Measurements from ENCODE around the gene SVEP1. TPM values are rescaled to one million over a fixed set of nuclear protein-coding genes. Genes with fewer than 3 reads are reported as not detected.

The SVEP1 gene
- total RNA-seq, 1 donor from 2014 or later = 6.4 TPM

DNA sequence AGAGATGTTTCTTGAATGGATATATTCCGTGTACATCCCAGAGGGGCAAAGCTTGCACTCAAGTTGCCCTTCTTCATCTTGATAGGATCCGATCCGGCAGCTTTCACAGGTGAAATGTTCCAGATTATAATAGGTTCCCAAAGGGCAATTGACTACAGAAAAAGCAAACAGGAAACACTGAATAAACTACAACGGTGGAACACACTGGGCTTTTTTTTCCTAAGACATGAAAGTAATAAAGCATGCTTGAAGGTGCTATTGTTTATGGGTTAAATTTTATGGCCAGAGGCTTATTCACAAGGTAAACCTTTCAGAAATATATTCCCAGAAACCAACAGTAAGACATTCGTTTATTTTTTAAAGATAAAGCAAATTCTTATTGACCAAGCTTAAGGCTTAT, 110.6 kb downstream of the SVEP1 start:
- intact Hi-C loops (cut with DNase I) = no loop called here
- ATAC-seq (no peak), DNase-seq (ENCODE audit: missing footprints) (no peak)

DNA sequence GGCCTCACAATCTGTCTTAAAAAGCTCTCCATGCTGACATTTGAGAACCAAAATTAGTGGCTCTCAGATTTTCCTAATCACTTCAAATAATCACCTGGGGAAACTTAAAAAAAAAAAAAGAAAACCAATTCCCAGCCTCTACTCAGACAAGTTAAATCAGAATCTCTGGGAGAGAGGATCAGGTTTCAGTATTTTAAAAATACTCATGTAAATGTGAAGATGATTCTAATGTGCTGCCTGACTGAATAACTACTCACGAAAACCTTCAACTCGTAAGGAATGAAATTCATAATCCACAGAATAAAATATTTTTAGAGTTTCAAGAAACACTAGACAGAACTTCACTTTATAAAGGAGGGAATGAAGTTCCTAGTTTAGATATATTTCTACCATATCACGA, 114.4 kb downstream of the SVEP1 start:
- DNase-seq (ENCODE audit: missing footprints) (no peak), ATAC-seq (no peak)
- intact Hi-C loops (cut with DNase I) = no loop called here

DNA sequence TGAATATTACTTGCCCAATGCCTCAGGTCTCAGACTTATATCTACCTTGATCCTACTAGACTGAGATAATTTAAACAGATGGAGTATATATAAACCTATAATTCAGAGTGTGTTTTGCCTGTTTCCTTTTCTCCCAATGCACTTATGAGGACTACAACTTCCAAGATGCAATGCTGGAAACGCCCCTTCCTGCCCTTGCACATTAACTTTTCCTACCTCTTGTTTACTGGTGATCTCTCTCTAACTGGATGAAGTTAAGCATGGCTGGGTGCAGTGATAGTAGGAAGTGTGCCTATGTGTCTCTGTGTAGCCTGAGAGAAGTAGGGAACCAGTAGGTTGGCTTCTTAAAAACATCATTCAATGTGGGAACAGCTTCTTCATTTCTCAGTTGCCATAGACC, 115.2 kb downstream of the SVEP1 start:
- ATAC-seq (no peak), DNase-seq (ENCODE audit: missing footprints) (no peak)
- intact Hi-C loops (cut with DNase I) = no loop called here

DNA sequence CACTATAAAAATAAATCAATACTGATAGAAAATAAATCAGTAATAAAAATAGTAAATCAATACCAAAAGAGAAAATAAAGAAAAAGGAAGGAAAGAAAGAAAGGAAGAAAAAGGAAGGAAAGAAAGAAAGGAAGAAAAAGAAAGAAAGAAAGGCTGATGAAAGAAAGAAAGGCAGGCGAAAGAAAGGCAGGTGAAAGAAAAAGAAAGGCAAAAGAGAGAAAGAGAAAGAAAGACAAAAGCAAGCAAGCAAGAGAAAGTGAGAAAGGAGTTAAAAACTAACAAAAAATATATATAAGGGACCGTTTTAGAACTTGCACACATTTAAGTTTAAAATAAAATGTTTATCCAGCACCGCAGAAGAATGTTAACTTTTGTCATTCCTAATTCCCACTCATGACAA, 116.0 kb downstream of the SVEP1 start:
- no peak for ATAC-seq
- DNase-seq (ENCODE audit: missing footprints) = no peak
- intact Hi-C loops (cut with DNase I) = no loop called here

DNA sequence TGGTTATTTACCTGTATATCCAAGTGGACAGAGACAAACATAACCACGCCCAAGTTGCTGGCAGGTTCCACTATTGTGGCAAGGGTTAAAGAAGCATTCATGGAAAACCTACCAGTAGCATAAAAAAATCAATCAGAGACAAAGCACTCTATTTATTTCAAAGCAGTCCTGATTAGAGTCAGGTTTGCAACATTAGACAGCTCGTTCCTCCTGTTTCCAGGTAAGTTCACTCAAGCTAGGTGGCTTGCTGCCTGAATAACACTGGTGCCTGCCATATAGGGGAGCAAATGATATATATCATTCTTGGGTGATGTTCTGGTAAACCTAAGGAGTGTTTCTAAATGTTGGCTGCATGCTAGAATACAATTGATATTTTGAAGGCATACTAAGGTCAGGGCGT, 122.3 kb downstream of the SVEP1 start:
- intact Hi-C loops (cut with DNase I) = no loop called here
- DNase-seq (ENCODE audit: missing footprints) (no peak), ATAC-seq (no peak)

DNA sequence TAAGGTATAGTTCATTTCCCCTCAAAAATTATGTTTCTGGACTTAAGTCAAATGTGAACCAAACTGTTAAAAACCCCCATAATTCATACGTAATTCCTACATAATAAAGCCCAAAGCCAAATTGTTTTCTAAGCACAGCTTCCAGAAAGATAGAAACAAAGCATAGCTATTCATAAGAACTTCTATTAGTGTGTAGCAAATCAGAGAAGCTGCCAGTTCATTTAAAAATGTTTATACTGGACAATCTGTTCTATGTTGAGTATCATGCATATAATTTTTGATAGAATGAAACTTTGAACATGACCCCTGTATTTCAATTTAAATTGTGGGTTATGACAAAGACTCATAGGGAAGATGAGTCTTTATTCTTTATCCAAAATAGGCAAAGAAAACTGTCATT, 122.9 kb downstream of the SVEP1 start:
- ATAC-seq = no peak
- intact Hi-C loops (cut with DNase I) = no loop called here
- no peak for DNase-seq (ENCODE audit: missing footprints)

DNA sequence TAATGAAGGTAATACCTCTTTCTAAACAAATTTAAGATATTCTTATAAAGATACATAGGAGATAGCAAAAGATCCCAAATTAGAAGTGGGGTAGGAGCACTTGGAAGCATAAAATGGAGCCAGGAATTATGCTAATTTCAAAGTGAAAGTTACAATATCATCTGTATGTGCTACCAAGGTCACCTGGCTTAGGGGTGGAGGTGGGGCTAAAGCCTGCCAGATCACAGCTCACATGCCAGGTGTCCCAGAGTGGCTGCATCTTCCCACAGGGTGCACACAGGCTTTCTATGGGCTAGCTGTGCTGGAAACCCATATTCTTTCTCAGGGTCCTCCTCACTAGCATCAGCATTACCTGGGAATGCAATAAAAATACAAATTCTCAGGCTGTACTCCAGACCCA, 123.7 kb downstream of the SVEP1 start:
- no peak for DNase-seq (ENCODE audit: missing footprints)
- ATAC-seq = no peak
- intact Hi-C loops (cut with DNase I) = no loop called here

DNA sequence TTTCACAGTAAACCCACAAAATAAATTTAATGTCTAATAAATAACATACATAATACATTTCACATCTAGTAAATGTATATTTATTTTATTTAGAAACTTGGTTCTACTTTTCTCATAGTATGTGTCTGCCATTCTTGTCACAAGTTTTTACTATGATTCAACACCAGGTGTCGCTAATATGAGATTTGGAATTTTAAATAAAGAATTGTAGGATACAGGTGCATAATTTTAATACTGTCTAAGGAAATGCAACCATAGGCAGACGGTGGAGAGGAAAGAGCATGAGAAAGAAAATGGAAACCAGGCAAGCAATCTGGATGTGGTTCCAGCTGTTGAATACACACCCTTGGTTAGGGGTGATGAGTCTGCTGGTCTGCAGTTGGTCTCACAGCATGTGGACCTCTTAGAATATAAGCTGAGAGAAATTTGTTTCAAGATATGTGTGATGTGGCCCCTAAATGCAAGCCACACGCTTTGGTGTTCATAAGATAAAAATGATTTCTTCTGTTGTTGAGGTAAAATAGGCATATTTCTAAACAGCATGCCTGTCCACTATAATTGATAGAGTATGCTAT, 127.2 kb downstream of the SVEP1 start:
- ATAC-seq (no peak), DNase-seq (ENCODE audit: missing footprints) (no peak)

DNA sequence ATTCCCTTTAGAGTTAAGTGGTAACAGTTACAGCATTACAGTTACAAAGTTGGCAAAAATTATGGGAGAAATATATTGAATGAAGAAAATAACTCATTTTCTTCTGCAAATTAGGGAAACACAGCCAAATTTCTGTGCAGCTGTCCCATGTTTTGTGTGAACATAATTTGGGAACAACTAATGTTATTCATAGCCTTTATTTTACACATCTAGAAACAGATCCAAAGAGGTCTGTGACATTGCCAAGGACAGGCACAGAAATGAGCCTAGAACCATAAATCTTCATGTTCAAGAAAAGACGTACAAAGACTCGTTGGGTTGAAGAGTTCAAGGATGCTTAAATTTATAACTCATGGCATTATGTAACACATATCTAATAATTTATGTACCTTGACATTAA, 127.8 kb downstream of the SVEP1 start:
- no peak for ATAC-seq
- no peak for DNase-seq (ENCODE audit: missing footprints)
- intact Hi-C loops (cut with DNase I) = loop anchor here (5.0 kb wide), 2 partner anchors 131 to 166 kb away; no protein-coding TSS in a partner anchor

More for the DNA sequence above, 127.2 kb downstream of the SVEP1 start:
- intact Hi-C loops (cut with DNase I) = loop anchor here (5.0 kb wide), 2 partner anchors 130 to 165 kb away; no protein-coding TSS in a partner anchor

DNA sequence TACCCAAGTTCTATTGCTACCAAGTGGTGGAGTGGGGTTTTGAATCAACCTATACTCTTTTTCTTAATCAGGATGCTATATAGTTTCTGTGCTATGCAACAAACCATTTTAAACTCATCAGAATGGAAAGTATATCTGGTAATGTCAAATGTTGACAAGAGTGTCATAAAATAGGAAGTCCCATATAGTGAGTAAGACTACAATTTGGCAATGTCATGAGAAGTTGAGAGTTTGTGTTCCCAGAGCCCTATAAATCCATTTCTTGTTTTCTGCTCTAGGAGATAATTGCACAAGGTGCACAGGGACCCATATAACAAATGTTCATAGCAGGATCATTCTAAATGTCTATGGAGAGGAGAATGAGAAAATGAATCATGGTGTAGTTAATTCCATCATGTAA, 132.1 kb downstream of the SVEP1 start:
- intact Hi-C loops (cut with DNase I) = no loop called here
- no peak for DNase-seq (ENCODE audit: missing footprints)
- no peak for ATAC-seq

- DNase-seq (ENCODE audit: missing footprints) (no peak), ATAC-seq (no peak)
- intact Hi-C loops (cut with DNase I) = no loop called here
These were observed 133.4 kb downstream of the SVEP1 start for GRCh38 chr9:110446171-110446570.

GRCh38 chr9:110444911-110445310, 134.6 kb downstream of the SVEP1 start:
- intact Hi-C loops (cut with DNase I) = no loop called here
- ATAC-seq = no peak

GRCh38 chr9:110443866-110444220, 135.7 kb downstream of the SVEP1 start:
- intact Hi-C loops (cut with DNase I) = no loop called here
- DNase-seq (ENCODE audit: missing footprints) = no peak
- no peak for ATAC-seq

More at GRCh38 chr9:110444911-110445310, 134.6 kb downstream of the SVEP1 start:
- no peak for DNase-seq (ENCODE audit: missing footprints)

GRCh38 chr9:110443146-110443865, 136.2 kb downstream of the SVEP1 start:
- no peak for ATAC-seq
- DNase-seq (ENCODE audit: missing footprints) = no peak
- intact Hi-C loops (cut with DNase I) = no loop called here

DNA sequence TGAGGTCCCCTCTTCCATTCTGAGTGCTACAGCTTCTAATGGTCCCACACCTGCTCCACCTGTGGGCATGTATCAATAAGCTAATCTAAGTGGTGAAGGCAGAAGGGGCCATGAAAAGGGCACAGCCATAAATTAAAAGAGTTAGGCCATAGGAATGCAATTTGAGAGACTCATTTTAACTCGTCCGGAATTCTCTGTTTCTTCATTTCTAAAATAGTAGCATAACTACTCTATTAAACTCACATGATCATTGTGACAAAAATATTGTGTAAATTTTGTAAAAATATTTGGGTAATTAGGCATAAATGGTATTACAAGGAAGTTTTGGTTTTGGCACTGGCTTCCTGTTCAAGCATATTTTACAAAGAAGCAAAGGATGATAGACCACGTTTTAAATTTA, 138.7 kb downstream of the SVEP1 start:
- intact Hi-C loops (cut with DNase I) = no loop called here

DNA sequence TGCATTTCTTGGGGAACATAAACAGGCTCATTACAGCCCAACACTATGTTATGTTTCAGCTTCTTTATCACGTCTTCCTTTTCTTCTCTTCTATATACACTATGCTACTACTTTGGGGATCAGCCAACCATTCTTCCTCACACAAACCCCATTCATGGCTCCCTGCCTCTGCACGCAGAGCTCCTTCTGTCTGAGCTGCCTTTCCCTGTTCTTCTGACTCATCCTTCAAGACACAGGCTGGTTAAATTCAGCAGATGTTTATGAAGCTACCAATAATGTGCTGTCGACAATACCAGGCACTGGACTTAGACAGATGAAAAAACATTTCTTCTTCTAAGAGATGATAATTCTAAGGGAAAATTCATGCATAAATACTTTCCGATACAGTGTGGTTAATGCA, 139.4 kb downstream of the SVEP1 start:
- ATAC-seq = no peak
- no peak for DNase-seq (ENCODE audit: missing footprints)
- intact Hi-C loops (cut with DNase I) = no loop called here

More for the DNA sequence above, 138.7 kb downstream of the SVEP1 start:
- no peak for DNase-seq (ENCODE audit: missing footprints)
- ATAC-seq = no peak

DNA sequence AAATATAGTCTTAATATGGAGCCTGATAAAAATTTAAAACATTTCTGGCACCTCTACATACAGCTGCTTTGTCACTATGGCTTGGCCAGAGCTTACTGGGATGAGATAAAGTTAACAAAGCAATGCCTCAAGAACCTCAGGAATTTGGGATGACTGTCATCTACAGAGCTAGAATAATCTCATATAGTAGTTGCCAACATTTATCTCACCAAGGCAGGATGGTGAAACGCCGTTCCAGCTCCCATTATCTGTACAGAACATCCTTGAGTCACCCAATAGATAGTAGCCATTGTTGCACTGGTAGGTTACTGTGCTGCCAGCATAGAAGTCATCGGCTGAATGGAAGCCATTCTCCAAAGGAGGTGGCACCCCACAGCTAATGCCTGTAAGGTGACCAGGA, 147.3 kb downstream of the SVEP1 start:
- DNase-seq (ENCODE audit: missing footprints) (no peak), ATAC-seq (no peak)
- intact Hi-C loops (cut with DNase I) = no loop called here

DNA sequence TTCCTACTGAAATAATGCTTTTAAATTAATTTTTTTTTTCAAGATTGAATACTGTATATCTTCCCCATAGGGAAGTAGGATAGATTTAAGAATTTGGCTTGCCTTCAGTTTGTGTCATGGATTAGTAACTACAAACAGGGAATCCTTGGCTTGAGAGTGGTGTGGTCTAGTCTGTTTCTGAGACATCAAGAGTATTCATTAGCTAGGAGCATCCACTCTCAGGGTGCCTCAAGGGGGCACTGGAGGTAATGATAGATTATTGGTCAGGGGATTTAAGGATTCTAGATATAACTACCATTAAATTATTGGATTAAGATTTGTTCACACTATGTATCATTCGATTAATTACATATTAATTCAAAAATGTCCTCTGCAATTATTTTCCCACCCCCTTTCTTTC, 150.1 kb downstream of the SVEP1 start:
- DNase-seq (ENCODE audit: missing footprints) (no peak), ATAC-seq (no peak)
- intact Hi-C loops (cut with DNase I) = no loop called here

DNA sequence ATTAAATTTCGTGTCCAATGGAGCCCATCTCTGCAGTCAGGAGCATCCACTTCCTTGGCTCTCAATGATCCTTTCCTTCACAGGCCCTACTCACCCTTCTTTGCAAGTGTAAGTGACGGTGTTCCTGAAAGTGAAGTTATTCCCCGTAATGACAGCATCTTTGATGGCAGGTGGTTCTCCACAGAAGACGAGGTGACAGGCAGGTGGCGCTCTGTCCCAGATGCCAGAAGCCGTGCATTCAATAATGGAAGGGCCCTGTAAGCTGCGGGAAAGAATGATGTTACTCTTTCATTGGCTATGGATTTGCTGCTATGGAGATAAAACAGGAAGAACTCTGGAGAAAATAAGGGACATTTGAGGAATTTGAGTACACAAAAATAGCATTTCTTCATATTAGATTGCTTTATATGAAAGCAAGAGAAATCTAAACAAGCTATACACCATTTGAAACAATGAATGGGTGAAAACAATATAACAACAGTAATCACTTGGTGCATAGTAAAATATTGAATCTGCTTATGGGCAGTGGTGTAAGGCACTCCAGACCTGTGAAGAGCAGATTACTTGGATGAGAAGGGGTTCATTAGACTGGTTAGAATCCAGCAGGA, 151.9 kb downstream of the SVEP1 start:
- no peak for ATAC-seq
- intact Hi-C loops (cut with DNase I) = no loop called here
- no peak for DNase-seq (ENCODE audit: missing footprints)

DNA sequence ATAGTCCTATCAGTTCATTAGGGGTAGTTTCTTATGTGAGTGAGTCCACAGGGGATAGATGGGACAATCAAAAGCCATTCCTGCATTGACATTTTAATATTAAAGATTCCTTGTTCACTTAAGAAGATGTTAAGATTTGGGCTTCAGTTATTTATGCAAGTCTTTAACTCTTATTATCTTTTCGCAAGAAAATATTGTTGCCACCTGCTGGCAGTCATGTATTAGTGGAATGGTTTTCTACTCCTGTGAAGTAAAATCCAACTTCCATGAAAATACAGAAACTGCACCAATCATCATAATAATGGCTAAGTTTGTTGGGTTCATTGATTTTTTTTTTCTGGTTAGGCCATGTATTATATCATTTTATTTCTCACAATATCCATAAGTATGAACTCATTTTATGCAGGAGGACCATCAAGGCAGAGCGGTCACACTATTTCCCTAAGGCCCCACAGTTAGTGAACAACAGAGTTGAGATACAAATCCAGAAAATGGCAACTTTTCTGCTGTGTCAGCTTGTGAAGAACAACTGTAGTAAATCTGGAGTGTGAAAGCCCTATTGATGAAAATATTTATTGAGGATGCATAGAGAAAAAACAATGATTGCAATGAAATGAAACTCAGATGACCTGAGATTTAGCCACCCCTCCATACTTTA, 153.4 kb downstream of the SVEP1 start:
- ATAC-seq = no peak
- DNase-seq (ENCODE audit: missing footprints) = no peak
- intact Hi-C loops (cut with DNase I) = no loop called here
